Thoracic aorta (tissue), 2 donors: ENCODE data around the gene HTR2B. TPM values are rescaled to one million over a fixed set of nuclear protein-coding genes. Genes with fewer than 3 reads are reported as not detected.

Experiments used
- ATAC-seq: fragments of 150-250 bp; one replicate; pipeline ENCODE4 v1.8.0; 2017; ENCODE audit warnings: low read depth; ENCODE audit not compliant: insufficient number of reproducible peaks, low FRiP score
- DNase-seq: peaks from one replicate; pipeline ENCODE4 v3.0.0-alpha.2; 2020; ENCODE audit warnings: low spot score
- H3K27ac ChIP-seq, 2 donors: fragments of 200-600 bp; sonication (generic); 1 replicate in 1 of 2; 2 replicates in 1 of 2; pipeline ENCODE4 v1.5.1; 2016; ENCODE audit warnings: mild to moderate bottlenecking in 2 of 2, moderate library complexity in 2 of 2
- H3K27me3 ChIP-seq: fragments of 200-600 bp; sonication (generic); replicated peaks from 2 replicates; pipeline ENCODE4 v1.6.0; 2016; ENCODE audit warnings: mild to moderate bottlenecking; ENCODE audit not compliant: insufficient read depth
- H3K36me3 ChIP-seq: fragments of 200-600 bp; sonication (generic); one replicate; pipeline ENCODE4 v1.5.1; 2016
- H3K4me1 ChIP-seq, 2 donors: fragments of 200-600 bp; sonication (generic); 1 replicate in 1 of 2; 2 replicates in 1 of 2; pipeline versions ENCODE4 v1.5.1 to v1.6.0; 2016; ENCODE audit warnings: low read depth in 2 of 2, mild to moderate bottlenecking in 1 of 2; ENCODE audit not compliant: control insufficient read depth in 1 of 2
- H3K4me3 ChIP-seq: fragments of 200-600 bp; sonication (generic); 2 replicates; pipeline ENCODE4 v1.5.1; 2016; ENCODE audit warnings: mild to moderate bottlenecking
- H3K9me3 ChIP-seq: fragments of 200-600 bp; sonication (generic); 2 replicates; pipeline ENCODE4 v1.5.1; 2016
- CTCF ChIP-seq: fragments of 200-600 bp; sonication (generic); IDR thresholded peaks from one replicate; pipeline ENCODE4 v1.5.1; 2019; ENCODE audit warnings: antibody characterized with exemption
- total RNA-seq, 2 donors: library from RNA; depleted of rRNA; stranded (reverse); fragments of >200 nt; gene quantifications; one replicate each; pipeline versions ENCODE4 v1.1.0 to v1.2.3, GENCODE V29; 2016

HTR2B gene
- total RNA-seq, 2 donors from 2014 or later, result 2.8 to 9.2 TPM

- no peaks in the 10 kb centered on the region for H3K36me3 ChIP-seq
- ATAC-seq, result no peak
- no peak for TF ChIP-seq CTCF
- no peaks in the 10 kb centered on the region for H3K9me3 ChIP-seq
- no peak for DNase-seq
- peaks cover 27 to 54% of the 10 kb centered on the region in 2 donors for H3K4me1 ChIP-seq
- H3K27ac ChIP-seq, result no peak overlapping the region
- no peak overlapping the region for H3K4me3 ChIP-seq
- no peaks in the 10 kb centered on the region for H3K27me3 ChIP-seq
These were observed 3.1 kb upstream of the HTR2B start for GRCh38 chr2:231127936-231128335.

- no peaks in the 10 kb centered on the region for H3K27me3 ChIP-seq
- ATAC-seq (no peak), DNase-seq (no peak)
- no peaks in the 10 kb centered on the region for H3K9me3 ChIP-seq
- peaks cover 27 to 49% of the 10 kb centered on the region in 2 donors for H3K4me1 ChIP-seq
- no peak for TF ChIP-seq CTCF
- H3K36me3 ChIP-seq, result no peaks in the 10 kb centered on the region
- H3K4me3 ChIP-seq, result no peak overlapping the region
- H3K27ac ChIP-seq, result no peak overlapping the region
These were observed 2.6 kb upstream of the HTR2B start for GRCh38 chr2:231127480-231127879.

- no peaks in the 10 kb centered on the region for H3K27me3 ChIP-seq
- ATAC-seq, result no peak
These were observed 1.3 kb upstream of the HTR2B start for GRCh38 chr2:231126123-231126522.

GRCh38 chr2:231123362-231123898 lies 1.4 kb downstream of the HTR2B start:
- no peak for TF ChIP-seq CTCF
- Histone ChIP-seq H3K9me3 (no peaks in the 10 kb centered on the region), H3K36me3 (no peaks in the 10 kb centered on the region), H3K27ac (no peak overlapping the region), H3K4me3 (peak overlapping the region; percentile 39), H3K4me1 (peaks cover 12 to 33% of the 10 kb centered on the region in 2 donors), H3K27me3 (no peaks in the 10 kb centered on the region)
- DNase-seq, result no peak
- ATAC-seq, result no peak

More at GRCh38 chr2:231126123-231126522, 1.3 kb upstream of the HTR2B start:
- TF ChIP-seq CTCF, result no peak
- H3K4me3 ChIP-seq, result no peak overlapping the region
- no peaks in the 10 kb centered on the region for H3K36me3 ChIP-seq
- DNase-seq, result no peak
- H3K4me1 ChIP-seq, result peaks cover 18 to 40% of the 10 kb centered on the region in 2 donors
- no peak overlapping the region for H3K27ac ChIP-seq
- no peaks in the 10 kb centered on the region for H3K9me3 ChIP-seq

- Histone ChIP-seq H3K4me3 (no peak overlapping the region), H3K4me1 (peaks cover 0 to 25% of the 10 kb centered on the region in 2 donors), H3K27ac (no peak overlapping the region), H3K36me3 (no peaks in the 10 kb centered on the region), H3K9me3 (no peaks in the 10 kb centered on the region), H3K27me3 (no peaks in the 10 kb centered on the region)
- ATAC-seq (no peak), DNase-seq (no peak)
- no peak for TF ChIP-seq CTCF
These were observed 6.3 kb downstream of the HTR2B start for GRCh38 chr2:231118614-231118942.
